K562 (cell line): ENCODE results near the gene AFM. TPM values are rescaled to one million over a fixed set of nuclear protein-coding genes. Genes with fewer than 3 reads are reported as not detected.

Experiments used
- ATAC-seq: fragments of 200-7000 bp; cut with Tn5 transposase; 3 replicates; pipeline ENCODE4 v1.9.1; 2020; ENCODE audit warnings: moderate library complexity
- BruUV-seq: library from RNA; stranded (reverse); fragments of 400-500 nt; replicated peaks from 2 replicates; lab custom pipeline; 2021; lab: Mats Ljungman, UMichigan
- CTCF ChIA-PET: fragments of 300-600 bp; formaldehyde crosslinking; extraction: SDS; loops from one replicate; lab custom pipeline; 2021; ENCODE audit warnings: low intra/inter-chr PET ratio; lab: Yijun Ruan, JAX
- POLR2A ChIA-PET: fragments of 300-600, 350-650 bp; sonication (Branson Sonifier 250); formaldehyde crosslinking; extraction: SDS; loops from one replicate; lab custom pipeline; 2021; ENCODE audit warnings: antibody characterized with exemption, inconsistent platforms; lab: Yijun Ruan, JAX
- DNase-seq, 4 experiments: peaks; one replicate each; pipeline versions ENCODE4 v3.0.0 to v3.0.0-alpha.2; 2011 to 2018; ENCODE audit warnings: low spot score in 3 of 4, mixed read lengths in 3 of 4; ENCODE audit errors: extremely low read depth in 1 of 4
- FAIRE-seq: peaks from 2 replicates; lab custom pipeline; 2011; peaks lifted over from hg19 to GRCh38; lab: Jason Lieb, UNC
- H2AFZ ChIP-seq: 2 replicates; pipeline ENCODE4 v1.6.0; 2011; ENCODE audit warnings: low read depth, low read length, control low read depth, inconsistent platforms
- H3K27ac ChIP-seq: fragments of 200-600 bp; 3 replicates; pipeline ENCODE4 v1.8.0; 2011; ENCODE audit warnings: low read depth, mild to moderate bottlenecking, control low read depth, inconsistent platforms, low read length, moderate library complexity, mixed read lengths; ENCODE audit errors: extremely low read depth
- H3K27me3 ChIP-seq, 2 experiments: fragments of 300-600 bp in 1 of 2; 2 replicates in 1 of 2; 3 replicates in 1 of 2; pipeline versions ENCODE4 v1.6.0 to v1.8.0; 2011; ENCODE audit warnings: inconsistent platforms in 2 of 2, low read length in 2 of 2, mild to moderate bottlenecking in 1 of 2, mixed read lengths in 1 of 2, moderate library complexity in 1 of 2; ENCODE audit not compliant: control insufficient read depth in 2 of 2, insufficient read depth in 2 of 2
- H3K36me3 ChIP-seq: fragments of 300-600 bp; 3 replicates; pipeline ENCODE4 v1.8.0; 2011; ENCODE audit warnings: mild to moderate bottlenecking, low read length, inconsistent platforms; ENCODE audit not compliant: control insufficient read depth, insufficient read depth
- H3K4me1 ChIP-seq, 2 experiments: fragments of 200-600 bp in 1 of 2; replicated peaks in 1 of 2; 2 replicates in 1 of 2; 3 replicates in 1 of 2; pipeline versions ENCODE4 v1.5.1 to v1.8.0; 2011; ENCODE audit warnings: inconsistent platforms in 2 of 2, low read length in 2 of 2, mild to moderate bottlenecking in 1 of 2, mixed read lengths in 1 of 2, moderate library complexity in 1 of 2; ENCODE audit not compliant: control insufficient read depth in 2 of 2, insufficient read depth in 2 of 2
- H3K4me2 ChIP-seq: 2 replicates; pipeline ENCODE4 v1.6.1; 2011; ENCODE audit warnings: low read length, control low read depth, inconsistent platforms, mixed read lengths; ENCODE audit not compliant: insufficient read depth
- H3K4me3 ChIP-seq: fragments of 200-600 bp; sonication (generic), shearing (Covaris generic); 2 replicates; pipeline ENCODE4 v1.5.1; 2016; ENCODE audit warnings: control low read depth, inconsistent platforms
- H3K79me2 ChIP-seq: fragments of 200-600 bp; 3 replicates; pipeline ENCODE4 v1.8.0; 2011; ENCODE audit warnings: low read length, inconsistent platforms; ENCODE audit not compliant: control insufficient read depth, insufficient read depth
- H3K9ac ChIP-seq, 2 experiments: 2 replicates each; pipeline versions ENCODE4 v1.6.0 to v1.6.1; 2011; ENCODE audit warnings: low read depth in 2 of 2, low read length in 2 of 2, control low read depth in 1 of 2, inconsistent platforms in 1 of 2, mild to moderate bottlenecking in 1 of 2, mixed read lengths in 1 of 2; ENCODE audit not compliant: insufficient read depth in 1 of 2
- H3K9me1 ChIP-seq: one replicate; pipeline ENCODE4 v1.6.0; 2011; ENCODE audit warnings: inconsistent platforms, mild to moderate bottlenecking, low read length, moderate library complexity; ENCODE audit not compliant: control insufficient read depth, insufficient read depth
- H3K9me3 ChIP-seq: replicated peaks from 2 replicates; pipeline ENCODE4 v1.5.1; 2011; ENCODE audit warnings: low read depth, low read length, inconsistent platforms; ENCODE audit not compliant: control insufficient read depth, insufficient read depth
- H4K20me1 ChIP-seq: replicated peaks from 2 replicates; pipeline ENCODE4 v1.6.1; 2011; ENCODE audit warnings: low read length, inconsistent platforms, mixed read lengths; ENCODE audit not compliant: control insufficient read depth, insufficient read depth
- ARHGAP35 ChIP-seq: fragments of 450-650 bp; IDR thresholded peaks from 2 replicates; pipeline ENCODE4 v1.6.1; 2018; ENCODE audit not compliant: partially characterized antibody
- CAMTA2 ChIP-seq: fragments of 250-450 bp; sonication (Bioruptor Pico); conservative IDR thresholded peaks from 2 replicates; pipeline ENCODE4 v1.5.1; 2022
- HLTF ChIP-seq: fragments of 450-650 bp; IDR thresholded peaks from 2 replicates; pipeline ENCODE4 v1.6.1; 2016
- JUNB ChIP-seq: fragments of 450-650 bp; formaldehyde crosslinking; conservative IDR thresholded peaks from 2 replicates; pipeline ENCODE4 v1.4.0; 2020; ENCODE audit warnings: mild to moderate bottlenecking
- KAT2B ChIP-seq: IDR thresholded peaks from one replicate; pipeline ENCODE4 v1.6.1; 2012; ENCODE audit warnings: low read depth, mild to moderate bottlenecking, control low read depth, inconsistent platforms, low read length, moderate library complexity
- KLF6 ChIP-seq: fragments of 250-450 bp; sonication (Bioruptor Pico); IDR thresholded peaks from 2 replicates; pipeline ENCODE4 v1.4.0; 2020; ENCODE audit warnings: mild to moderate bottlenecking, moderate library complexity, borderline replicate concordance
- RBM15 ChIP-seq: fragments of 200-400 bp; formaldehyde crosslinking; IDR thresholded peaks from 2 replicates; pipeline ENCODE4 v1.6.1; 2018; ENCODE audit warnings: mild to moderate bottlenecking, low read length, moderate library complexity; ENCODE audit not compliant: insufficient read depth
- SMARCA4 ChIP-seq: fragments of 450-650 bp; IDR thresholded peaks from 2 replicates; pipeline ENCODE4 v1.6.1; 2016
- ZNF12 ChIP-seq: sonication (generic); formaldehyde crosslinking; IDR thresholded peaks from 2 replicates; pipeline ENCODE4 v1.4.0; 2020; ENCODE audit warnings: mild to moderate bottlenecking, missing genetic modification reagents
- ZNF449 ChIP-seq: fragments of 250-450 bp; sonication (Bioruptor Pico); IDR thresholded peaks from 2 replicates; pipeline ENCODE4 v1.8.0; 2022; ENCODE audit warnings: moderate library complexity, mild to moderate bottlenecking, inconsistent platforms
- ZNF511 ChIP-seq: sonication (generic); formaldehyde crosslinking; IDR thresholded peaks from 2 replicates; pipeline ENCODE4 v1.8.0; 2022; ENCODE audit warnings: mild to moderate bottlenecking, missing genetic modification reagents
- WGBS: fragments of 100-300 bp; shearing (Covaris generic); methylation state at CpG from one replicate; pipeline ENCODE4 v1.1.6; 2016; ENCODE audit warnings: low coverage, mixed read lengths; ENCODE audit not compliant: insufficient coverage; ENCODE audit errors: missing lambda C conversion rate; 5-methylcytosine and 5-hydroxymethylcytosine counted together
- in situ Hi-C: fragments of 300-500 bp; cut with MboI; formaldehyde crosslinking; loops from 4 replicates; pipeline ENCODE4 v1.15.0; 2018; ENCODE audit warnings: inconsistent platforms, mixed read lengths
- intact Hi-C: fragments of 100-400 bp; cut with micrococcal nuclease; formaldehyde crosslinking; loops from 2 replicates; pipeline ENCODE4 v1.14.2; 2022
- polyA plus RNA-seq, 8 experiments: library from polyadenylated mRNA; depleted of rRNA in 4 of 8; stranded (reverse) in 5 of 8; unstranded in 3 of 8; fragments of >200 nt; fragmentation: Nextera tagmentation in 2 of 8; fragmentation: Illumina TruSeq in 1 of 8; extraction: Ambion mirVana in 2 of 8; extraction: Trizol in 1 of 8; gene quantifications; 2 replicates each; pipeline versions ENCODE4 v1.2.1 to v1.2.3, GENCODE V29; 2011 to 2014; ENCODE audit warnings: inconsistent platforms in 1 of 8, missing spikeins in 1 of 8
- total RNA-seq, 7 experiments: library from RNA; depleted of rRNA in 6 of 7; stranded (reverse); fragments of >200 nt in 6 of 7; fragmentation: Illumina TruSeq in 2 of 7; extraction: Trizol in 2 of 7; gene quantifications; 2 replicates each; pipeline versions ENCODE4 v1.2.1 to v1.2.3, GENCODE V29; 2011 to 2021; ENCODE audit warnings: low replicate concordance in 1 of 7

Gene AFM
- total and polyA plus RNA-seq, 9 of the 15 experiments (the other 6 are each of a cell fraction or from before 2014, with no cell fraction given), result 0.07 to 0.15 (median 0.12) TPM; not detected in 5

- ChIA-PET POLR2A (no interaction called here), CTCF (no interaction called here)
- Histone ChIP-seq H3K4me2 (no peak overlapping the region), H3K9me1 (no peaks in the 10 kb centered on the region), H3K79me2 (no peaks in the 10 kb centered on the region), H3K36me3 (no peaks in the 10 kb centered on the region), H2AFZ (no peak overlapping the region), H3K4me3 (no peak overlapping the region), H3K9ac (no peak overlapping the region), H3K4me1 (no peaks in the 10 kb centered on the region), H3K9me3 (no peaks in the 10 kb centered on the region), H3K27me3 (no peaks in the 10 kb centered on the region), H3K27ac (no peak overlapping the region), H4K20me1 (no peaks in the 10 kb centered on the region)
- DNase-seq, result no peak
- FAIRE-seq, result no peak
- no TSS peak for BruUV-seq
- no peak for ATAC-seq
- in situ Hi-C loops, result no loop called here
- no peak for TF ChIP-seq HLTF
- no peak for TF ChIP-seq CAMTA2
- TF ChIP-seq ARHGAP35, result no peak
- TF ChIP-seq SMARCA4, result no peak
- no peak for TF ChIP-seq ZNF511
- TF ChIP-seq KLF6 (CRISPR knock-in tag), result no peak
- TF ChIP-seq ZNF449 (CRISPR knock-in tag), result no peak
- no peak for TF ChIP-seq RBM15
- TF ChIP-seq ZNF12, result no peak
- no peak for TF ChIP-seq KAT2B
- no peak for TF ChIP-seq JUNB (CRISPR knock-in tag)
- intact Hi-C loops, result no loop called here
- 5% methylated on average over 2 of the region's 2 CpGs for WGBS
Observed at GRCh38 chr4:73523126-73523525, 41.6 kb downstream of the AFM start.
